ENCODE measurements around the gene DAAM1. TPM values are rescaled to one million over a fixed set of nuclear protein-coding genes. Genes with fewer than 3 reads are reported as not detected.

The DAAM1 gene
- total RNA-seq, 1 donor from 2014 or later, result 11.1 TPM

DNA sequence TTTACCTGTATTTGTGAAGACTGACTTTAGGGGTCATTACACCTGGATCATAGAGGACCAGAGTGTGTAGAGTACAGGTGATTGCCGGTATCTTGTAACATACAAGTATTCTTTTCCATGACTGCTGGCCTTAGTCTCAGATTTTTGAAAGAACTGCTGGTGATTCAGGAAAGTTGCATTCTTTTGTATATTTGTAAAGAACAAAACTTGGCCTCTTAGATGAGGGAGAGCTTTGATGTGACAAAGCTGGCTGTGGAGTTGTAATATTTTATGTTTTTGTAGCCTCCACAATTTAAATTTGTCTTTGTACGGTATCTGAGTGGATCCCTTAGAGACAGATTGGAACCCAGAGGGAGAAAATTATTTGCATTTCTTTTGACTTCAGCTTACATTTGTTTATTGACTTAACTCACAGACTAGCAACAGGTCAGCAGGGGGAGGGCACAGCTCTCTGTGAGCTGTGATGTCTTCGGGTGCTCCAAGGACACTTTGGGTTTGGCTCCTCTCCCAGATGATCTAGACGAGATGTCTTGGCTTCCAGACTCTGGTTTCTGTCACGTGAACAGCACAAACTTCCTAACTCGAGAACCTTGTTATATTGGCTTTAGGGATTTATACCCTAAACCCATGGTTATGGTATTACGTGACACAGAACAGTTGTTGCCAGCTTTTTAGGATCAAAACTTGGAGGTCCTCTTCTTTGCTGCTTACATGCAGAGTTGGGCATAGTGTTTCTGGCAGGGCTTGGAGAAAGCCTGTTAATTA, 65.9 kb downstream of the DAAM1 start:
- intact Hi-C loops (cut with micrococcal nuclease), result no loop called here

GRCh38 chr14:59254911-59255545, 66.6 kb downstream of the DAAM1 start:
- intact Hi-C loops (cut with micrococcal nuclease), result no loop called here

DNA sequence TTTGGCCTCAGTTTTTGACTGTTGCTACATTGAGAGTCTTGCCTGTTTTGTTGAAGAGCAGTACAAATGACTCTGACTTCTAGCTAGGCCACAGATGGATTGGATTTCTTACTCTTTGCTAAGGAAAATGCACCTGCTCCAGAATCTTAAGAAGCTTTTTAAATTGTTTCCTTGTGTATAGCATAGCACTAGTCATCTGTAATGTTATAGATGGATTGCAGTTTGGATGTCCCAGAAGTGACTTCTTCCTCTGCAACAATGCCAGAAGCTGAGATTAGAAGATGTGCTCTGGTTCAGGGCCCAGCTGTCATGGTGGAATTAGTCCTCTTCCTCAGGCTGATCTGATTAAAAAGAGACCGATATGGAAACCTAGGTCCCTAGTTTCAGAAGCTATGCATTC, 67.9 kb downstream of the DAAM1 start:
- intact Hi-C loops (cut with micrococcal nuclease), result no loop called here

GRCh38 chr14:59261334-59261733, 72.9 kb downstream of the DAAM1 start:
- intact Hi-C loops (cut with micrococcal nuclease), result no loop called here

DNA sequence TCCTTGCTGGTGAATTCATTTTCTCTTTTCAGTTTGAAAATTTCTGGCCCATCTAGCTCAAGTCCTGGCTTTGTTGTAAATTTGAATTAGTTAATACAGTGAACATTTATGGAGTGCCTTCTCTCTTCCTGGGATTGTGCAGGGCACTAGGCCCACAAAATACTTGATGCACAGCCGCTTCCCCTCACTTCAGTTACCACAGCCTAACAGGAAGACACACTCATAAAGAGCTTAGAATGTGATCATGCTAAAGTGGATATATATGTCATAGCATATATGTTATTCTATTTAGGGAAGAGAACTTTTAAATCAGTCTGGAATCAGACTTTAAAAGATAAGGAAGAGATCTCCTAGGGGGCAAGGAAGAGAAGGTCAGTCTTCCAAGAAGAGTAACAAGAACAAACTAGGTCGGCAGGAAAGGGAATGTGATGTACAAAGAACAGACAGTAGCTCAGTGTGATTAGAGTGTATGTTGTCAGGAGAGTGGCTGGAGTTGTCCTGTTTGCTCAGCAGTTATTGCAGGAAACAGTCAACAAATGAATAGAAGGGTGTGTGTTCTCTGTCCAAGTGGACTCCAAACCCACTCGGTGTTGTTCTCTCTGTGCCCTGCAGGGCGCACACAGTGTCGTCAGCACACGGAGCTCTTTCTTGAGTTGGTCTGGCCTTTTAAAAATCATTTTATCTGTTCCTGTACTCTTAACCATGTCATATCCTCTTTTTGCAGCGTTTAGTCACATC, 74.4 kb downstream of the DAAM1 start:
- intact Hi-C loops (cut with micrococcal nuclease), result no loop called here

- intact Hi-C loops (cut with micrococcal nuclease), result no loop called here
Measured at GRCh38 chr14:59265808-59266207, 77.3 kb downstream of the DAAM1 start.

DNA sequence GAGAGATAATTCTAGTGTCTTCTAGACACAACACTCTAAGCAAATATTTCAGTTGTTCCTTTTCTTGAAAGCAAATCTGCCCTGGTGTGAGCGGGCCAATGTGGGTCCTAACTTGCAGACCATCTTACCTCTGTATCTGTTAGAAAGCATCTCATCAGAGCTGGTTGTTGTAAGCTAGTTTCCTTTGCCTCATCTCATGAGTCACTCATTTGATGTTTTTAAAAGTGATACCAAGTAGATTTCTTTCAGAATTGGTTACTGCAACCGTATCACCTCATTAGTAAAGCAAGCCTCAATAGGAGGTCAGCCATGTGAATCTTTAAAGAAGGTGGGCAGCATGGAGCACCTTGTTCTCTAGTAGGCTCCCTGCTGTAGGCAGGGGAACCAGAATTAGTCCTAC, 78.6 kb downstream of the DAAM1 start:
- intact Hi-C loops (cut with micrococcal nuclease), result no loop called here

DNA sequence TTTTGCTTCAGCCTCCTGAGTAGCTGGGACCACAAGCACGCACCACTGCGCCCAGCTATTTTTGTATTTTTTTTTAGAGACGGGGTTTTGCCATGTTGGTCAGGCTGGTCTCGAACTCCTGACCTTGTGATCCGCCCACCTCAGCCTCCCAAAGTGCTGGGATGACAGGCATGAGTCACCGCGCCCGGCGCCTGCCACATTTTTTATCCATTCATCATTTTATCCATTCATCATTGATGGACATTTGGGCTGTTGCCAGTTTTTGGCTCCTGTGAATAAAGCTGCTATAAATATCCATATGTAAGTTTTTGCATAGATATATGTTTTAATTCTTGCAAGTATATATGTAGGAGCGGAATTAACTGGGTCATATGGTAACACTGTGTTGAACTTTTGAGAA, 79.5 kb downstream of the DAAM1 start:
- intact Hi-C loops (cut with micrococcal nuclease), result no loop called here

GRCh38 chr14:59268858-59269257, 80.4 kb downstream of the DAAM1 start:
- intact Hi-C loops (cut with micrococcal nuclease), result no loop called here

DNA sequence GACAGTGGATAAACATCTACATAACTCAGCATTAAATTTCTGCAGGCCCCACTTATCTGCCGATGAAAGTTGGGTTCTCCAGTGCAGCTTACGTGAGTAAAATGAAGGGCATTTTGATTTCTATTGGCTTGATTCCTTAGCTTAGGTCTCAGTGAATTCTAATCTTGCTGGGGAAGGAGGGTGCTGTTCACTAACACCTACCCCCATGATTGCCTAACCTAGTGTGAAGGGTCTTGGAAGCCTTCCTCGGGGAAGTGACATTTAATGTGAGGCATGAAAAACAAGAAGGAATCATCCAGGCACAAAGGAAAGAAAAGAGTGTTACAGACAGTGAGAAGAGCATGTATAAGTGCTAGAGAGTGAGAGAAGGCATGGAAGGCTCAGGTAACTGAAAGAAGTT, 81.0 kb downstream of the DAAM1 start:
- intact Hi-C loops (cut with micrococcal nuclease), result no loop called here

- intact Hi-C loops (cut with micrococcal nuclease), result no loop called here
Measured at GRCh38 chr14:59271256-59271655, 82.8 kb downstream of the DAAM1 start.

- intact Hi-C loops (cut with micrococcal nuclease), result no loop called here
Measured at GRCh38 chr14:59271734-59272133, 83.3 kb downstream of the DAAM1 start.

GRCh38 chr14:59272633-59273032, 84.2 kb downstream of the DAAM1 start:
- intact Hi-C loops (cut with micrococcal nuclease), result no loop called here

DNA sequence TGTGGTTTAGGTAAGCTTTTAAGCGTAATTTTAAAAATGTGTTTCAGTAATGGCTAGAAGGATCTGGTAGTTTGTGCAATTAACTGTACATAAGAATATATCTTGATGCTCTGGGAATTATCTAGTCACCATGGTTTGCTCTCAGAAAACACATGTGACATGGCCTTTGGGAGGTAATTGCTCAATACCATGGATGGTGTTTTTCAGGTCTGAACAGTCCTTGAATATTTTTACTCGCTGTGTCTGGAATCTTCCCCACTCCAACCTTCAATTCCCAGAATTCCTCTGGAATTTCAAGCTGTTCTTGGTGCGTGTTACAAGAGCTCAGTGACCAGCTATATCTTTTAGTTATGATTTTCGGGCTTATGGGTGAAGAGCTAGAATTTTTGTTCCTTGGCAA, 85.3 kb downstream of the DAAM1 start:
- intact Hi-C loops (cut with micrococcal nuclease), result no loop called here

- intact Hi-C loops (cut with micrococcal nuclease), result loop anchor here (1.0 kb wide), 1 partner anchor 86 kb away; no protein-coding TSS in a partner anchor
Measured at GRCh38 chr14:59274991-59275391, 86.5 kb downstream of the DAAM1 start.

DNA sequence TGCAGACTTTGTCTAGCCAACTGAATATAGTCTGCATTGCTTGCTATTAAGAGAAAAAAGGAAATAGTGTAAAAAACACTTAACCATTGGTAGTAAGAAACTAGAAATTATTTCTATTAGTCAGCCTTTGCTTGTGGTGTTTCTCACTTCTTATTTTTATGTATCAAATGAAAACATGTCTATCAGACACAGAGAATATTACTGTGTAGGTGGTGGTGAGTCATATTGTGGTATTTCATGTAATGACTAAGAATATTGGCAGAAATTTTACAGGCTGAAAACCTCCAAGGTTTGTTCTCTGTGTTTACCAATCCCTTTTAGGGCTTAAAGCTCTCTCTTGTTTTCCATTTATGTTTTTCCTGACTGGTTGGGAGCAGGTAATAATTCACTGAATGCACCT, 87.2 kb downstream of the DAAM1 start:
- intact Hi-C loops (cut with micrococcal nuclease), result loop anchor here (1.0 kb wide), 1 partner anchor 86 kb away; no protein-coding TSS in a partner anchor

DNA sequence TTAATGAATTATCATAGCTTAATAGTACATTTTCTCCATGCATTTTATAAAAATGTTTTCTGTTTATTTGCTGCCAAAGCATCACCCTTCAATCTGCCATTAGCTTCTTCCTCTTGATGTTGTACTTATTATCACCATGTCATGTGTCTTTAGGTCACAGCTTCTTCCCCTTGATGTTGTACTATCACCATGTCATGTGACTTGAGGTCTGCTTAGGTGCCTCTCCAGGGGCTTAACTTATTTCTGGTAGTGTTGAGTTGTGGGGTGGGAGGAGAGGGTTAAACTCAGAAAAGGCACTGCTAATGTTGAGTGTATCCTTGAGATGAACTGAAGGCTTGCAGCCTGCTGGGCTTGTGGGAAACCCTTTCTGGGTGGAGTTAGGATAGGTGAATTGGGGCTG, 87.8 kb downstream of the DAAM1 start:
- intact Hi-C loops (cut with micrococcal nuclease), result no loop called here

DNA sequence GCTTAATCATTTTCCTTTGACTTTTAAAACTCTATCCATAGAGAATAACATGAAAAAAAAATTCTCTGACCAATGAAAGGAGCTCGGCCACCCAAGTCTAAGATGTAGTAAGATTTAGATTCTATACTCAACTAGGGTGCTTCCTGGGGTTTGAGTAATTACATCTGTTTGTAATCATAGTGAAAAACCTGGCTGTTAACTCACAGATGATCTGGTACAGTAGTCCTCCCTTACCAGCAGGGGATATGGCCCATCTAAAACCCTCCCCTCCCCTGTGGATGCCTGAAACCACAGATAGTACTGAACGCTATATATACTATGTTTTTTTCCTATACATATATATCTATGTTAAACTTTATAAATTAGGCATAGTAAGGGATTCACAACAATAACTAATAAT, 89.2 kb downstream of the DAAM1 start:
- intact Hi-C loops (cut with micrococcal nuclease), result no loop called here

GRCh38 chr14:59278111-59278510, 89.6 kb downstream of the DAAM1 start:
- intact Hi-C loops (cut with micrococcal nuclease), result no loop called here

- intact Hi-C loops (cut with micrococcal nuclease), result no loop called here
Measured at GRCh38 chr14:59280961-59281360, 92.5 kb downstream of the DAAM1 start.

DNA sequence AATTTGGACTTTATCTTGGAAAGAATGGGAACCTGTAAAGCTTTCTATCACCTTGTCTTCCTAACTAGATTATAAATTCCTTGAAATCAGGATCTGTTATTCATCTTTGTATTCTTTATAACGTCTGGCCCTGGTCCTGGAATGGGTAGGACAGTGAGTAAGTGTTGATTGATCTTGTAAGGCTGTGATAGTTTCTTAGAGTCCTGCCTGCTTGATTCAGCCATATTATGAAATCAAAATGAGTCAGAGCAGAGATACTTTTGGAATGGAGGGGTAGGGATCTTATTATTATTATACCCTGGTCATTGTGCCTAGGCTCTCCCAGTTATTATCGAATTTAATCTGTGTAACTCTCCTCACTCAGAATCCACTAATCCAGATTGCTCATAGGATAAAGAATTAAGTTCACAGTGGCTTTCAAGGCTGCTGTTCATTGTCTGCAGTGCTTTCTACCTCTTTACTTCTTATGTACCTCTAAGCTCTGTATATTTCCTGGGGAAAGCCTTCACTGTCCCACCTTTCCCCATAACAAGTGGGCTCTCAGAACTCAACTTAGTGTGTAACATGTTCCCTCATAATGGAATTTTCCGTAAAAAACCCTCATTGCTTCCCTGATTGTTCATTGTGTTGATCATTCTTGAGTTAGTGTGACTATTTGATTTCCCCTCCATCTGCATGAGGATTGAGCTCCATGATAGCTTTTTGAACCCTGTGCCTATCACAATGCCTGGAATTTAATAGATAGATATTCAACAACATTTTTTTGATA, 93.3 kb downstream of the DAAM1 start:
- intact Hi-C loops (cut with micrococcal nuclease), result loop anchor here (2.0 kb wide), 1 partner anchor 15 kb away; no protein-coding TSS in a partner anchor

Data from T-helper 1 cell treated with Interleukin-12 subunit alpha and Interleukin-12 subunit beta and Interleukin-4 antibody, amounts not matched to agents 30 ng/mL and 1 ng/mL, for 36 hours (primary cell).